ENCODE results near the gene NCF1.
"Not testable (repeated sequence)": the region's sequence is repeated elsewhere in the genome, so short reads cannot be mapped to it uniquely, and the experiment has no call there.

NCF1 gene

GRCh38 chr7:74788369-74789150 lies 14.7 kb downstream of the NCF1 start:
- DNase-seq, result peak; percentile 38

GRCh38 chr7:74789200-74789736 lies 15.5 kb downstream of the NCF1 start:
- DNase-seq, result not testable (repeated sequence)

GRCh38 chr7:74797848-74798622 lies 24.2 kb downstream of the NCF1 start:
- not testable (repeated sequence) for DNase-seq

- not testable (repeated sequence) for DNase-seq
These were observed 24.8 kb downstream of the NCF1 start for GRCh38 chr7:74798644-74799043.

- DNase-seq, result not testable (repeated sequence)
These were observed 42.1 kb downstream of the NCF1 start for GRCh38 chr7:74815882-74816281.

- not testable (repeated sequence) for DNase-seq
These were observed 46.5 kb downstream of the NCF1 start for GRCh38 chr7:74820146-74820805.

- not testable (repeated sequence) for DNase-seq
These were observed 47.4 kb downstream of the NCF1 start for GRCh38 chr7:74821259-74821658.

- DNase-seq, result not testable (repeated sequence)
These were observed 56.1 kb downstream of the NCF1 start for GRCh38 chr7:74829959-74830358.

- DNase-seq, result not testable (repeated sequence)
These were observed 56.6 kb downstream of the NCF1 start for GRCh38 chr7:74830411-74830810.
